GM21576 (cell line): ENCODE results near the gene ZNF343.

ENCODE experiments used
- ATAC-seq: cut with Tn5 transposase; IDR thresholded peaks from one replicate; pipeline ENCODE4 v1.9.1; 2021; ENCODE audit warnings: mild to moderate bottlenecking, moderate library complexity; ENCODE audit not compliant: unreplicated experiment

ZNF343 gene

DNA sequence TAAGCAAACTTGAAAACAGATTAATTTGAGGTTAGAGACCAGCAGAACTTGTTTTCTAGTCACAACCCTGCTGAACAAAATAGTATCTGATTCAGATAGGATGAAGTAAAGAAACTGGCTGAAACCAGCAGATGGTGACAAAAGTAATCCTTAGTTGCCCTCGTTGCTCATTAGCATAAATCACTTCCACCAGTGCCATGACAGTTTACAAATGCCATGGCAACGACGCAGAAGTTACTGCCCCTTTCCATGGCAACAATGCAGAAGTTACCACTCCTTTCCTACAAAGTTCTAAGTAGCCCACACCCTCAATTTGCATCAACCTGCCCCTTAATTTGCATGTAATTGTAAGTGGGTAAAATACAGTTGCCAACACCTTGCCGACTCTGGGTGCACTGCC lies 61.9 kb downstream of the ZNF343 start:
- ATAC-seq, result no peak
